Right lung (tissue), 5 donors: ENCODE results near the gene DLX5. TPM values are rescaled to one million over a fixed set of nuclear protein-coding genes. Genes with fewer than 3 reads are reported as not detected.

Source experiments
- DNase-seq, 2 donors: peaks; one replicate each; pipeline ENCODE4 v3.0.0-alpha.2; 2013
- polyA plus RNA-seq, 5 donors: library from polyadenylated mRNA; unstranded; fragments of 120-200 nt; gene quantifications; one replicate each; pipeline versions ENCODE4 v1.2.1 to v1.2.3, GENCODE V29; 2013; ENCODE audit warnings: inconsistent platforms in 1 of 5, low replicate concordance in 1 of 5; ENCODE audit not compliant: insufficient read length in 5 of 5, insufficient read depth in 1 of 5

Gene DLX5
- polyA plus RNA-seq, 5 donors = 10.0 to 17.9 (median 13.0) TPM

- DNase-seq = no peak
Measured at GRCh38 chr7:97019710-97020225, 4.9 kb downstream of the DLX5 start.

- no peak for DNase-seq
Measured at GRCh38 chr7:97018791-97019531, 5.7 kb downstream of the DLX5 start.

GRCh38 chr7:97018126-97018601, 6.5 kb downstream of the DLX5 start:
- no peak for DNase-seq

GRCh38 chr7:97017192-97018125, 7.2 kb downstream of the DLX5 start:
- DNase-seq = no peak

- DNase-seq = no peak
Measured at GRCh38 chr7:97016381-97017191, 8.0 kb downstream of the DLX5 start.

- no peak for DNase-seq
Measured at GRCh38 chr7:97015756-97016380, 8.8 kb downstream of the DLX5 start.

- no peak for DNase-seq
Measured at GRCh38 chr7:97015279-97015678, 9.4 kb downstream of the DLX5 start.

- DNase-seq = no peak
Measured at GRCh38 chr7:97014145-97014750, 10.4 kb downstream of the DLX5 start.

GRCh38 chr7:97013845-97014134, 10.8 kb downstream of the DLX5 start:
- DNase-seq = no peak

- DNase-seq = no peak
Measured at GRCh38 chr7:97013134-97013844, 11.3 kb downstream of the DLX5 start.

GRCh38 chr7:97012365-97013133, 12.1 kb downstream of the DLX5 start:
- DNase-seq = no peak

GRCh38 chr7:97011536-97012364, 12.9 kb downstream of the DLX5 start:
- no peak for DNase-seq

GRCh38 chr7:97011104-97011503, 13.5 kb downstream of the DLX5 start:
- no peak for DNase-seq

- no peak for DNase-seq
Measured at GRCh38 chr7:97009753-97010732, 14.6 kb downstream of the DLX5 start.

GRCh38 chr7:97008275-97008917, 16.2 kb downstream of the DLX5 start:
- DNase-seq = no peak

- no peak for DNase-seq
Measured at GRCh38 chr7:97007583-97007861, 17.1 kb downstream of the DLX5 start.
